Fibroblast of skin of right quadriceps (primary cell): ENCODE data around the gene KCNK7.
"Not testable (repeated sequence)": the region's sequence is repeated elsewhere in the genome, so short reads cannot be mapped to it uniquely, and the experiment has no call there.

ENCODE experiments used
- DNase-seq: peaks from one replicate; pipeline ENCODE4 v3.0.0-alpha.2; 2013

The KCNK7 gene

GRCh38 chr11:65595543-65596281 is at the start of gene KCNK7:
KCNK7 (minus strand) TSS chr11:65595800; CDS start chr11:65595772, 28 bp downstream.
- no peak for DNase-seq

GRCh38 chr11:65644837-65645236 is 49.2 kb upstream of the KCNK7 start:
- no peak for DNase-seq

- DNase-seq = no peak
Measured at GRCh38 chr11:65643971-65644370, 48.4 kb upstream of the KCNK7 start.

GRCh38 chr11:65642014-65642671 is 46.5 kb upstream of the KCNK7 start:
- no peak for DNase-seq

- no peak for DNase-seq
Measured at GRCh38 chr11:65641297-65642013, 45.9 kb upstream of the KCNK7 start.

- DNase-seq = no peak
Measured at GRCh38 chr11:65640483-65641296, 45.1 kb upstream of the KCNK7 start.

GRCh38 chr11:65639623-65640482 is 44.3 kb upstream of the KCNK7 start:
- no peak for DNase-seq

- not testable (repeated sequence) for DNase-seq
Measured at GRCh38 chr11:65639228-65639597, 43.6 kb upstream of the KCNK7 start.

GRCh38 chr11:65637794-65638419 is 42.3 kb upstream of the KCNK7 start, which contains the start of gene SIPA1:
SIPA1 (plus strand) TSS chr11:65638101; CDS start chr11:65640922, 2,821 bp downstream.
- peak; percentile 70 for DNase-seq

GRCh38 chr11:65637032-65637557 is 41.5 kb upstream of the KCNK7 start:
- DNase-seq = no peak

- DNase-seq = no peak
Measured at GRCh38 chr11:65636108-65637031, 40.8 kb upstream of the KCNK7 start.

GRCh38 chr11:65634905-65635731 is 39.5 kb upstream of the KCNK7 start:
- no peak for DNase-seq

GRCh38 chr11:65634440-65634839 is 38.8 kb upstream of the KCNK7 start:
- no peak for DNase-seq

GRCh38 chr11:65634109-65634436 is 38.5 kb upstream of the KCNK7 start:
- no peak for DNase-seq

GRCh38 chr11:65633390-65634108 is 37.9 kb upstream of the KCNK7 start:
- DNase-seq = no peak

GRCh38 chr11:65630215-65630614 is 34.6 kb upstream of the KCNK7 start:
- no peak for DNase-seq

GRCh38 chr11:65629579-65629978 is 34.0 kb upstream of the KCNK7 start:
- DNase-seq = no peak

GRCh38 chr11:65627202-65627601 is 31.6 kb upstream of the KCNK7 start:
- DNase-seq = no peak
